HG03439 (cell line): ENCODE measurements around the gene USP48.
"Not testable (repeated sequence)": the region's sequence is repeated elsewhere in the genome, so short reads cannot be mapped to it uniquely, and the experiment has no call there.

Source experiments
- ATAC-seq: cut with Tn5 transposase; IDR thresholded peaks from one replicate; pipeline ENCODE4 v1.9.1; 2021; ENCODE audit warnings: mild to moderate bottlenecking, moderate library complexity; ENCODE audit not compliant: unreplicated experiment

USP48 gene, protein sequence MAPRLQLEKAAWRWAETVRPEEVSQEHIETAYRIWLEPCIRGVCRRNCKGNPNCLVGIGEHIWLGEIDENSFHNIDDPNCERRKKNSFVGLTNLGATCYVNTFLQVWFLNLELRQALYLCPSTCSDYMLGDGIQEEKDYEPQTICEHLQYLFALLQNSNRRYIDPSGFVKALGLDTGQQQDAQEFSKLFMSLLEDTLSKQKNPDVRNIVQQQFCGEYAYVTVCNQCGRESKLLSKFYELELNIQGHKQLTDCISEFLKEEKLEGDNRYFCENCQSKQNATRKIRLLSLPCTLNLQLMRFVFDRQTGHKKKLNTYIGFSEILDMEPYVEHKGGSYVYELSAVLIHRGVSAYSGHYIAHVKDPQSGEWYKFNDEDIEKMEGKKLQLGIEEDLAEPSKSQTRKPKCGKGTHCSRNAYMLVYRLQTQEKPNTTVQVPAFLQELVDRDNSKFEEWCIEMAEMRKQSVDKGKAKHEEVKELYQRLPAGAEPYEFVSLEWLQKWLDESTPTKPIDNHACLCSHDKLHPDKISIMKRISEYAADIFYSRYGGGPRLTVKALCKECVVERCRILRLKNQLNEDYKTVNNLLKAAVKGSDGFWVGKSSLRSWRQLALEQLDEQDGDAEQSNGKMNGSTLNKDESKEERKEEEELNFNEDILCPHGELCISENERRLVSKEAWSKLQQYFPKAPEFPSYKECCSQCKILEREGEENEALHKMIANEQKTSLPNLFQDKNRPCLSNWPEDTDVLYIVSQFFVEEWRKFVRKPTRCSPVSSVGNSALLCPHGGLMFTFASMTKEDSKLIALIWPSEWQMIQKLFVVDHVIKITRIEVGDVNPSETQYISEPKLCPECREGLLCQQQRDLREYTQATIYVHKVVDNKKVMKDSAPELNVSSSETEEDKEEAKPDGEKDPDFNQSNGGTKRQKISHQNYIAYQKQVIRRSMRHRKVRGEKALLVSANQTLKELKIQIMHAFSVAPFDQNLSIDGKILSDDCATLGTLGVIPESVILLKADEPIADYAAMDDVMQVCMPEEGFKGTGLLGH

DNA sequence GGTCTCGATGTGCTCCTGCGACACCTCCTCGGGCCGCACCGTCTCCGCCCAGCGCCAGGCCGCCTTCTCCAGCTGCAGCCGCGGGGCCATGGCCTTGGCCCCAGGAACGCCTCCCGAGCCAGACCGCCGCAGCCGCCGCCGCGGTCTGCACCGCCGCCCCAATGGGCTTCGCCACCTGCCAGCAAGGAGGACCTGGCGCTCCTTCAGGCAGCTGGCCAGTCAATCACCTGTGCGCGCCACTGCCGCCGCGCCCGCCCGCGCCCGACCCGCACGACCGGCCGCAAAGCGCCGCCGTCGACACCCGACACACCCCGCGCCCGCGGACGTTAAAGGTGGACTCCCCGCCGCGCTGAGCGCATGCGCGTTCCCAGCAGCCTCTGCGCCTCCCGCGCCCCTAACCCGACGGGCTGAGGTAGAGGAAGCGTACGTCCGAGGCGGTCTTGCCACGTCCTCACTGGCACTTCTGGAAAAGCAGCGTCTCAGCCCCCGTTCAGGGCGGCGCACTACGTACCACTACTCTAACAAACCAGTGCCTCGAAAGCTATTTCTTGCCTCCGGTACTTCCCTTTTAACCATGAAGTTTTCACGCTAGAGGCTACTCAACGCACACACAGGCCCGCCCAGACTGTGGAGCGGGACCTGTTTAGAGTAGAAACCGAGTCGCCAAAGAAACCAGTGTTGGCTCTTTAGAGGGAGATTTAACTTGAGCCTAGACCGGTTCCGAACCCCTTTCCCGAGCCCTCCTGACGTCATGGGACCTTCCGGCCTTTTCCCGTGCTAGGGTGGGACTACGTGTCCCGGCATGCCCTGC, at the start of gene USP48:
TSS of gene USP48 (minus strand) at position 282 of the 811 bp plus-strand sequence. CDS start at position 90, 192 bp downstream.
- peak; percentile 67 for ATAC-seq

GRCh38 chr1:21831454-21831970, 48.6 kb upstream of the USP48 start:
- ATAC-seq: no peak

DNA sequence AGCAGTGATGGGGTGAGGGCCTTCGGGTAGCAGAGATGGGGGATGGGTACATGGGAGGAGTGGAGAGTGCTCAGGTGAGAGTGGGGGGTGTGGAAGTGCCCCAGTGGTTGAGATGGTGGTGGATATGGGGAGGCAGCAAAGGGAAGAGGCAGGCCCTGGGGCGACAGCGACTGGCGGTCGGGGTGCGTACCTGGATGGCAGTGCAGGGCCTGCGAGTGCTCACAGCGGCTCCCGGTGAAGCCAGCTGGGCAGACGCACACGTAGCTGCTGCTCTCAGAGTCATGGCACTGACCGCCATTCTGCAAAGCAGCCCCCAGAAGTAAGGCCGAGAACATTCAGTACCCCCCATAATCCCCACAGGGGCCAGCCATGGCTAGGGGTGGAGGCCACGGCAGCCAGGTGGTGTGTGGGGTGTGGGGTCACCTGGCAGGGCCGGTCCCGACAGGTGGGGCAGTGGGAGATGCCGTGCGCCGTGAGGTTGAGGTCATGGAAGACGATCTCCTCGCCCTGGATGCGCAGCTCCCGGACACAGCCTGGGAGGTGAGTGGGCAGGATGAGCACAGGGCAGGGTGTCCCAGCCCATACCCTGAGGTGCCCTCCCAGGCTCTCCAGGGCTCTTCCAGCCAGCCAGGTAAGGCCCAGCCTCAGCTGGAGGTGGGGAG, 48.0 kb upstream of the USP48 start:
- ATAC-seq: no peak

DNA sequence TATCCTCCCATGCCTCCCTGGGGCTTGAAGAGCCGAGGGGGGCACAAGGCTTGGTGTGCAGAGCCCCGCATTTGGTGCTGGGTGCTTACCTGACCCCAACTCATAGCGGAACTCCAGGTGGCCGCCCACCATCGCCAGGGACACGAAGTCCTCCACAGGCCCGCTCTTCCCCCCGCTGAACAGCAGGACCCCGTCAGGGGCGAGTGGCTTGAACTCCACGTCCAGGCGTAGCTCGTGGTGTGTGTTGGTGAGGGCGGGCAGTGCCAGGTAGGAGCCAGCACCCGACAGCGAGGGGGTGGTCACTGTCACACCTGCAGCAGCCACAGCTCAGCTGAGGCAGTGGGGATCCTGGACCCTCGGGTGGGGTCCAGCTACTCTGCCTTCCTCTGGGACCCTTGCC, 46.3 kb upstream of the USP48 start:
- no peak for ATAC-seq

DNA sequence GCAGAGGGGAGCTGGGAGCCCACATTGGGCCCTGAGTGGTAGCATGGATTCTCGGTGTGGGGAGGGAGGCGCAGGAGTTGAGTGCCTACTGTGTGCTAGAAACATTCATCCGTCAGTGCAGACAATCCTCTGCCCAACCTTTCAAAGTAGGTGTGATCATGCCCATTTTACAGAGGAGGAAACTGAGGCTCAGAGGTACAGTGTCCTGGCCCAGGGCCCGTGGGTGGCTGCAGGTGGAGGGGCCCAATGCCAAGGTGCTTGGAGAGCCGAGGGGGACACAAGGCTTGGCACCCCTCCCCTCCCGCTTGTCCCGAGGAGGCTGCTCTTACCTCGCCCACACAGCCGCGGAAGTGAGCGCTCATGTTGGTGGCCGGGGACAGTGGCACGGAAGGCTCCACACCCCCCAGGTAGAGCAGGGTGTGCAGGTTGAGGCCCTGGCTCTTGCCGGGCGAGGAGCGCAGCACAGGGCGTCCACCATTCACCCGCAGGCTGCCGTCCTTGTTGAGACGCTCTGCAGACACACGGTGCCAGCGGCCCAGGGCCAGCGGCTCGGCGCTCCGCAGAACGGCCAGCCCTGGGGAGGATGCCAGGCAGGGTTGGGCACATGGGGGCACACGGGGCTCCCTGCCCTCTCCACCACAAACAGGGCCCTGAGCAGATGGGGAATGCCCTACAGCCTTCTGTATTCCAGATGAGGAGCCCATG, 45.7 kb upstream of the USP48 start:
- no peak for ATAC-seq

- ATAC-seq: no peak
Observed at GRCh38 chr1:21828075-21828474, 45.1 kb upstream of the USP48 start.

DNA sequence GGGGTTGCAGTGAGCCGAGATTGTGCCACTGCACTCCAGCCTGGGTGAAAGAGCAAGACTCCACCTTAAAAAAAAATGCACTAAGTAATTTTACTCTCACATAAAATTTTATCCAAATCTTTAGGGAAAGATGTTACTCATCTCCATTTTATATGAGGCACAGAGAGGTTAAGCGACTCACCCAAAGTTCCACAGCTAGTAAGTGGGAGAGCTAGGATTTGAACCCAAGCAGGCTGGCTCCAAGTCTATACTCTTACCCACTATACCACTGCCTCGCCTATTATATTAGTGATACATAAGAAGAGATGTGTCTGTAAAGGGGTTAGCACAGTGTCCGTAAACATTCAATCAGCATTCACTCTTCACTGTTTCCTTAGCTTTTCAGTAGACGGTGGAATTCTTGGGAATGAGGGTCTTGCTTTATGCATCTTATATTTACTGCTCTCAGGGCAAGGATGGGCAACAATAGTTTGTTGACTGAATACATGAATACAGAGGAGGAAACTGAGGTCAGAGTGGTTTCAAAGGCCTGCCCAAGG, 44.3 kb upstream of the USP48 start:
- ATAC-seq: no peak

- ATAC-seq: not testable (repeated sequence)
Observed at GRCh38 chr1:21826694-21827093, 43.7 kb upstream of the USP48 start.

DNA sequence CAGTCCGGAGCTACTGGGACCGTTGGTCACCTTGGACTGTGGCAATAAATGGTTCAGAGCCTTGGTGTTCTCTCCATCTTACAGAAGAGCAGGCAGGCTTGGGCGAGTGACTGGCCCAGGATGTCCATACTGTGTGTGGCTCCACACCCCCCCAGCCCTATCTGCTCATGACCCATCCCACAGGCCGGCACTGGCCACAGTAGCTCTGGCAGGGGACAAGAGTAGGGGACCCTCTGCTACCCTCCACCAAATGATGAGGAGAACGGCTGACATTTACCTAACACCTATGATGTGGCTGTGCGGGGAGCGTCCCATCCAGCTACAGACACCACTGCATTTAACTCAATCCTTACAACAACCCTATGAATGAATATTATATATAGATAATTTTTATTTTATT, 42.4 kb upstream of the USP48 start:
- ATAC-seq: no peak

DNA sequence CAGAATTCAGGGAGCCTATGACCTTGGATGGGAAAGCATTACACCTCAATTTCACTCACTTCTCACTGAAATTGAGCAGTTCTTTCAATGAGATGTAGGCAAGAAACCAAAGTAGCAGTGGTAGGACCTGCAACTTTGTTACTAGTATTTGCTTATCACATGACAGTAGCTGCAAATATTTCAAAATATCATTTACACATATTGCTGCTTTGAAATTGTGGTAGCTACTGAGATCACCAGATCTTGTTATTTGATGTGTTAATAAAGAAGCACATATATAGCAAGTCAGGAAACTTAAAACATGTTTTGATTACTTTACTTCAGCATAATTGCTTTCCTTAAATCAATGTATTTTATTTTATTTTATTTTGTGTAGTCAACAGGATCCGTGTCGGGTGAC, 42.0 kb upstream of the USP48 start:
- ATAC-seq: no peak

GRCh38 chr1:21823980-21824702, 41.2 kb upstream of the USP48 start:
- no peak for ATAC-seq

GRCh38 chr1:21823206-21823979, 40.4 kb upstream of the USP48 start:
- no peak for ATAC-seq

- no peak for ATAC-seq
Observed at GRCh38 chr1:21822349-21822748, 39.4 kb upstream of the USP48 start.

GRCh38 chr1:21821385-21822019, 38.6 kb upstream of the USP48 start:
- ATAC-seq: no peak

DNA sequence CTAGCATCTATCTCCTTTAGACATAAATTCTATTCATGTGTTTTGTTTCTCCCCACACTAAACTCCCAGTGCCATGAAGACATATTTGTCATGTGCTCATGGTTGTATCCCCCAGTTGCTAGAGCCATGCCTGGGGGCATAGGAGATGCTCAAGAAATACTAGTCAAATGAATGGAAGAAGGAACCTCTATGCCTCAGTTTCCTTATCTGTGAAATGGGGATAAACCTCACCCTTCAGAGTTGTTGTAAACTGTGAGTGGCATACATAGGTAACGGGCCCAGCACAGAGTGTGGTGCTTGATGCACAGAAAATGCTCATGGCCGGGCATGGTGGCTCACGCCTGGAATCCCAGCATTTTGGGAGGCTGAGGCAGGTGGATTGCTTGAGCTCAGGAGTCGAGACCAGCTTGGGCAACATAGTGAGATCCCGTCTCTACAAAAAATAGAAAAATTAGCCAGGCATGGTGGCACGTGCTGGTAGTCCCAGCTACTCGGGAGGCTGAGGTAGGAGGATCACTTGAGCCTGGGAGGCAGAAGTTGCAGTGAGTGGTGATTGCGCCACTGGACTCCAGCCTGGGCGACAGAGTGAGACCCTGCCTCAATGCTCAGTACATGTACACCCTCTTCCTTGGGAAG, 37.8 kb upstream of the USP48 start:
- ATAC-seq: no peak

GRCh38 chr1:21818656-21819055, 35.7 kb upstream of the USP48 start:
- no peak for ATAC-seq
